IMR-90 (cell line): ENCODE data around the gene FMOD.

Experiments
- POLR2A ChIP-seq: IDR thresholded peaks from 2 replicates; pipeline ENCODE4 v1.6.1; 2012; ENCODE audit warnings: mild to moderate bottlenecking, low read depth, low read length
- TF ChIP-seq, protein P1 (sequence below): conservative IDR thresholded peaks from 2 replicates; pipeline ENCODE4 v1.5.1; 2012; ENCODE audit warnings: mild to moderate bottlenecking, low read depth, low read length, improper control_type of control experiment

DNA sequence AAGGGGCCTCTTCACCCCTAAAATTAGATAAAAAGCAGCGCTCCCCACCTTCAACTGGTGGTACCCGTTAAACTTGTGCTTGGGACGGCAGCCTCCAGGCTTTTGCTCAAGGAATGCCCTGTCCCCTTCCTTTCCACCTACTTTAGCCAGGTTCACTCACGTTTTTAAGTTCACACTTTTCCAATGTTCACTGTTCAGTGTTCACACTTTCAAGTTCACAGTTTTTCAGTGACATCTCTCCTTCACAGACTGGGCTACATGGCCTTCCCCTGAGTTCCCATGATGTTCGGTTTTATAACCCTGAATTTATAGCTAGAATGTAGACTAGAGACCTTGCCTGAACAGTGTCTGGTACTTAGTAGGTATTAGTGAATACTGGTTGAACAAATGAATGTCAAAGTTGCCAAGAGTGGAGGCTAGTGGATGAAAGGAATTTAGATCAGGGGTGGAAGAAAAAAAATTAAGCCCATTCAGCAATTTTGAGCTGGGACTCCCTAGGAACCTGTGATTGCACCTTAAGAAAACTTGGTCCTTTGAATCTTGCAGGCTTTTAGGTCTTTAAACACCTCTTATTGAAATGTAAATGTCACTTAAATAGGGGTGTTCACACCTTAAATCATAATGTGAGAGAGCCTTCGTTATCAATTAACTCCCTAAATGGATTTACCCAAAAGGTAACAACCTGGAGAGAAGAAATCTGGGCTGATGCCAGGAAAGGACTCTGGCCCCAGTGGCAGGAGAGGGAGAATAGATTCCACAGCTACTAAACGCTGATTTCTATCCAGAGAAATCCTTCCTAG is 33.3 kb downstream of the FMOD start:
- TF ChIP-seq, protein P1, sequence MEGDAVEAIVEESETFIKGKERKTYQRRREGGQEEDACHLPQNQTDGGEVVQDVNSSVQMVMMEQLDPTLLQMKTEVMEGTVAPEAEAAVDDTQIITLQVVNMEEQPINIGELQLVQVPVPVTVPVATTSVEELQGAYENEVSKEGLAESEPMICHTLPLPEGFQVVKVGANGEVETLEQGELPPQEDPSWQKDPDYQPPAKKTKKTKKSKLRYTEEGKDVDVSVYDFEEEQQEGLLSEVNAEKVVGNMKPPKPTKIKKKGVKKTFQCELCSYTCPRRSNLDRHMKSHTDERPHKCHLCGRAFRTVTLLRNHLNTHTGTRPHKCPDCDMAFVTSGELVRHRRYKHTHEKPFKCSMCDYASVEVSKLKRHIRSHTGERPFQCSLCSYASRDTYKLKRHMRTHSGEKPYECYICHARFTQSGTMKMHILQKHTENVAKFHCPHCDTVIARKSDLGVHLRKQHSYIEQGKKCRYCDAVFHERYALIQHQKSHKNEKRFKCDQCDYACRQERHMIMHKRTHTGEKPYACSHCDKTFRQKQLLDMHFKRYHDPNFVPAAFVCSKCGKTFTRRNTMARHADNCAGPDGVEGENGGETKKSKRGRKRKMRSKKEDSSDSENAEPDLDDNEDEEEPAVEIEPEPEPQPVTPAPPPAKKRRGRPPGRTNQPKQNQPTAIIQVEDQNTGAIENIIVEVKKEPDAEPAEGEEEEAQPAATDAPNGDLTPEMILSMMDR: no peak
- no peak for TF ChIP-seq POLR2A
